Kidney (tissue), 14 donors: ENCODE measurements around the gene NAALADL1. TPM values are rescaled to one million over a fixed set of nuclear protein-coding genes. Genes with fewer than 3 reads are reported as not detected.

Experiments used
- DNase-seq, 5 donors: peaks; one replicate each; pipeline ENCODE4 v3.0.0-alpha.2; 2013 to 2020
- FAIRE-seq: peaks from 2 replicates; lab custom pipeline; 2012; peaks lifted over from hg19 to GRCh38; lab: Jason Lieb, UNC
- H3K27ac ChIP-seq, 2 donors: one replicate each; pipeline ENCODE4 v1.7.0; 2013; ENCODE audit warnings: low read depth in 2 of 2, low read length in 2 of 2, inconsistent platforms in 1 of 2
- H3K27me3 ChIP-seq: one replicate; pipeline ENCODE4 v1.7.1; 2013; ENCODE audit warnings: low read length, inconsistent platforms; ENCODE audit not compliant: control insufficient read depth, insufficient read depth
- H3K36me3 ChIP-seq, 3 donors: one replicate each; pipeline versions ENCODE4 v1.7.0 to v1.7.1; 2013; ENCODE audit warnings: low read length in 3 of 3, control low read depth in 1 of 3, inconsistent platforms in 1 of 3; ENCODE audit not compliant: insufficient read depth in 3 of 3, control insufficient read depth in 2 of 3
- H3K4me1 ChIP-seq, 3 donors: one replicate each; pipeline versions ENCODE4 v1.7.0 to v1.7.1; 2013; ENCODE audit warnings: low read length in 3 of 3, inconsistent platforms in 1 of 3, low read depth in 1 of 3; ENCODE audit not compliant: control insufficient read depth in 2 of 3, insufficient read depth in 2 of 3
- H3K4me3 ChIP-seq, 3 donors: one replicate each; pipeline versions ENCODE4 v1.7.0 to v1.8.1; 2013; ENCODE audit warnings: low read length in 3 of 3, control low read depth in 1 of 3, inconsistent platforms in 1 of 3
- H3K9ac ChIP-seq, 3 donors: one replicate each; pipeline versions ENCODE4 v1.7.0 to v1.7.1; 2013; ENCODE audit warnings: low read length in 3 of 3, control low read depth in 1 of 3, inconsistent platforms in 1 of 3
- H3K9me3 ChIP-seq, 3 donors: one replicate each; pipeline versions ENCODE4 v1.7.0 to v1.7.1; 2013; ENCODE audit warnings: low read length in 3 of 3, control low read depth in 1 of 3, inconsistent platforms in 1 of 3; ENCODE audit not compliant: control insufficient read depth in 2 of 3, insufficient read depth in 1 of 3
- CTCF ChIP-seq: IDR thresholded peaks from 3 replicates; pipeline ENCODE4 v1.5.1; 2012; ENCODE audit warnings: mild to moderate bottlenecking, moderate library complexity, borderline replicate concordance; ENCODE audit not compliant: insufficient read depth; ENCODE audit errors: extremely low read depth
- intact Hi-C: fragments of 100-400 bp; cut with DNase I; formaldehyde crosslinking; loops from one replicate; pipeline ENCODE4 v1.11.1; 2022
- polyA plus RNA-seq: library from polyadenylated mRNA; stranded (reverse); fragments of 350-450 nt; fragmentation: Illumina TruSeq; extraction: RNeasy Lipid Tissue Mini Kit (QIAGEN cat#74804); gene quantifications from one replicate; pipeline ENCODE4 v1.2.3, GENCODE V29; 2014; ENCODE audit warnings: low read depth, low replicate concordance; ENCODE audit not compliant: insufficient read depth
- total RNA-seq: library from RNA; stranded (reverse); fragmentation: NEBNext Ultra II Directional; extraction: Animal tissue kit (Norgen Biotek cat#: 25700); gene quantifications from one replicate; pipeline ENCODE4 v1.2.1, GENCODE V29; 2021
- donor health status: control.
- donor health status: control.
- donor health status: control.
- donor health status: control.
- donor health status: control.
- donor health status: DM: yes; HTN: yes; CAD: no.
- donor health status: Normal renal cell carcinoma (clear cell type).

Gene NAALADL1
- total and polyA plus RNA-seq, 2 donors from 2014 or later, result 9.4 to 17.1 TPM

- no peak overlapping the region for H3K27ac ChIP-seq
- intact Hi-C loops, result no loop called here
- no peak for TF ChIP-seq CTCF
- FAIRE-seq (no peak), DNase-seq (peak in 1 of 5 donors; percentile 41)
- H3K4me1 ChIP-seq, result peaks cover 0 to 2% (median 0%) of the 10 kb centered on the region in 3 donors
- no peaks in the 10 kb centered on the region for H3K36me3 ChIP-seq
- no peaks in the 10 kb centered on the region for H3K9me3 ChIP-seq
- H3K9ac ChIP-seq, result no peak overlapping the region
- no peaks in the 10 kb centered on the region for H3K27me3 ChIP-seq
- no peak overlapping the region for H3K4me3 ChIP-seq
Measured at GRCh38 chr11:65059959-65060824, 1.8 kb upstream of the NAALADL1 start.

GRCh38 chr11:65059523-65059922 lies 1.2 kb upstream of the NAALADL1 start:
- no peaks in the 10 kb centered on the region for H3K9me3 ChIP-seq
- no peaks in the 10 kb centered on the region for H3K36me3 ChIP-seq
- DNase-seq (no peak), FAIRE-seq (no peak)
- H3K9ac ChIP-seq, result no peak overlapping the region
- intact Hi-C loops, result no loop called here
- no peak for TF ChIP-seq CTCF
- H3K27me3 ChIP-seq, result no peaks in the 10 kb centered on the region
- no peak overlapping the region for H3K27ac ChIP-seq
- H3K4me1 ChIP-seq, result peaks cover 0 to 2% (median 0%) of the 10 kb centered on the region in 3 donors
- H3K4me3 ChIP-seq, result no peak overlapping the region

DNA sequence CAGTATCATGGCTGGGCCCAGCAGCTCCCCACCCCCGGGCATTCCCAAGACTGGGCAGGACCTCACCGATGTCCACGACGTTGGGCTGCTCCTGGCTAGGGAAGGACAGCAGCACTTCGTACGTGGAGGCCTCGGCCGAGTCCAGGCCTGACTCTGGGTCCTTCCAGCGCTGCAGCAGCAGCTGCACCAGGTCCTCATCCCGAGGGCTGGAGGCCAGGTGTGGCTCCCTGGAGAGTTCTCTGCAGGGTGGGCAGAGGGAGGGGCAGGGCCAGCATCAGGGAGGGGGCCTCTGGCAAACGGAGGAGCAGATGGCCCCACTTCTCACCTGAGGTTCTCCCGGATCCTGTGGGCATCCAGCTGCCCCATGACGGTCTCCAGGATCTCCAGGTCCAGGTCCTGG lies 341 bp downstream of the NAALADL1 start:
- no peak for TF ChIP-seq CTCF
- DNase-seq, result no peak
- Histone ChIP-seq H3K36me3 (no peaks in the 10 kb centered on the region), H3K27me3 (no peaks in the 10 kb centered on the region), H3K4me1 (peaks cover 0 to 2% (median 0%) of the 10 kb centered on the region in 3 donors), H3K27ac (no peak overlapping the region), H3K4me3 (no peak overlapping the region), H3K9me3 (no peaks in the 10 kb centered on the region), H3K9ac (no peak overlapping the region)
- FAIRE-seq, result no peak
- intact Hi-C loops, result no loop called here
